HG03565 (cell line): ENCODE data around the gene PLEKHD1.

ENCODE experiments used
- ATAC-seq: cut with Tn5 transposase; IDR thresholded peaks from one replicate; pipeline ENCODE4 v1.9.1; 2021; ENCODE audit warnings: mild to moderate bottlenecking, moderate library complexity; ENCODE audit not compliant: unreplicated experiment

PLEKHD1 gene

DNA sequence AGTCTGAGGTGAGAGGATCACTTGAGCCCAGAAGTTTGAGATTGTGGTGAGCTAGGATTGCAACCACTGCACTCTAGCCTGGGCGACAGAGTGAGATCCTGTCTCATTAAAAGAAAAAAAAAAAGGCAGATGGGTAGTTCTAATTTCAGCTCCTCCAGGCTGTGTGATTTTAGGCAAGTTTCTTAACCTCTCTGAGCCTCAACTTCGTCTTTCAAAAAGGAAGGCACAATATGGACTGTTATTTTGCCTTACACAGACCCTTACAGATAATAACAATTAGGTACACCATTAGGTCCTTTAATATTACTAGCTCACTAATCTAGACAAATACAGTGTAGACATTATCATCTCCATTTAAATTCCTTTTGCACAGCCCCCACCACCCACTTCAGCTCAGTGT lies 94.9 kb downstream of the PLEKHD1 start:
- ATAC-seq, result no peak

DNA sequence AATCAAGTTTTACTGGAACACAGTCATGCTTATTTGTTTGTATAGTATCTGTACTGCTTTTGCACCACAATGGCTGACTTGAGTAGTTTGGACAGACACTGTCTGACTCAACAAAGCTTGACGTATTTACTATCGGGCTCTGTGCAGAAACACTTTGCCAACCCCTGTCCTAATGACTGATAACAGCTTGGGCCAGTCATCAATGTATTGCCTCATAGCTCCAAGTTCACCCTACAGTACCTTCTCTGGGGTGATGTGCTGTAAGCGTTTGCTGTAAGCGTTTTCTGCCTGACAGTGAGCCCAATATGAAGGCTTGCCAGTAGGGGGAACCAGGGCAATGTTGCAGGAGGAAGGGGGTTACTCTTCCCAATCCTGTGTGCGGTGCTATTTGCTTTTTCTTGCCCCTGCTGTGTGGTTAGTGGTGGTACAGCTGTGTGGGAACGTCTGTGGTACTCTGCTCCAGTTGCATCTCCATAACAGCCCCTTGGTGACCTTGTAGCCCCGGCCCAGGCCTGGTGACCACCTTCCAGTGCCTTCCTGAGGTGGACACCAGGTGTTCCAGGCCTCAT lies 95.6 kb downstream of the PLEKHD1 start:
- ATAC-seq, result no peak
